Subcutaneous adipose tissue (tissue), 4 donors: ENCODE measurements around the gene MYO7B. TPM values are rescaled to one million over a fixed set of nuclear protein-coding genes. Genes with fewer than 3 reads are reported as not detected.

Experiments
- total RNA-seq, 4 donors: library from RNA; depleted of rRNA; stranded (reverse); fragments of >200 nt; gene quantifications; one replicate each; pipeline ENCODE4 v1.1.0, GENCODE V29; 2016
- TF ChIP-seq, protein P1 (sequence below): fragments of 450-650 bp; IDR thresholded peaks from one replicate; pipeline ENCODE4 v1.5.1; 2016; ENCODE audit warnings: low read depth, mild to moderate bottlenecking, control low read depth, antibody characterized with exemption, moderate library complexity

MYO7B gene
- total RNA-seq, 4 donors from 2014 or later = 0.49 to 0.57 (median 0.51) TPM; not detected in 1

GRCh38 chr2:127662937-127663565, 127.6 kb downstream of the MYO7B start:
- TF ChIP-seq, protein P1, sequence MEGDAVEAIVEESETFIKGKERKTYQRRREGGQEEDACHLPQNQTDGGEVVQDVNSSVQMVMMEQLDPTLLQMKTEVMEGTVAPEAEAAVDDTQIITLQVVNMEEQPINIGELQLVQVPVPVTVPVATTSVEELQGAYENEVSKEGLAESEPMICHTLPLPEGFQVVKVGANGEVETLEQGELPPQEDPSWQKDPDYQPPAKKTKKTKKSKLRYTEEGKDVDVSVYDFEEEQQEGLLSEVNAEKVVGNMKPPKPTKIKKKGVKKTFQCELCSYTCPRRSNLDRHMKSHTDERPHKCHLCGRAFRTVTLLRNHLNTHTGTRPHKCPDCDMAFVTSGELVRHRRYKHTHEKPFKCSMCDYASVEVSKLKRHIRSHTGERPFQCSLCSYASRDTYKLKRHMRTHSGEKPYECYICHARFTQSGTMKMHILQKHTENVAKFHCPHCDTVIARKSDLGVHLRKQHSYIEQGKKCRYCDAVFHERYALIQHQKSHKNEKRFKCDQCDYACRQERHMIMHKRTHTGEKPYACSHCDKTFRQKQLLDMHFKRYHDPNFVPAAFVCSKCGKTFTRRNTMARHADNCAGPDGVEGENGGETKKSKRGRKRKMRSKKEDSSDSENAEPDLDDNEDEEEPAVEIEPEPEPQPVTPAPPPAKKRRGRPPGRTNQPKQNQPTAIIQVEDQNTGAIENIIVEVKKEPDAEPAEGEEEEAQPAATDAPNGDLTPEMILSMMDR = no peak

DNA sequence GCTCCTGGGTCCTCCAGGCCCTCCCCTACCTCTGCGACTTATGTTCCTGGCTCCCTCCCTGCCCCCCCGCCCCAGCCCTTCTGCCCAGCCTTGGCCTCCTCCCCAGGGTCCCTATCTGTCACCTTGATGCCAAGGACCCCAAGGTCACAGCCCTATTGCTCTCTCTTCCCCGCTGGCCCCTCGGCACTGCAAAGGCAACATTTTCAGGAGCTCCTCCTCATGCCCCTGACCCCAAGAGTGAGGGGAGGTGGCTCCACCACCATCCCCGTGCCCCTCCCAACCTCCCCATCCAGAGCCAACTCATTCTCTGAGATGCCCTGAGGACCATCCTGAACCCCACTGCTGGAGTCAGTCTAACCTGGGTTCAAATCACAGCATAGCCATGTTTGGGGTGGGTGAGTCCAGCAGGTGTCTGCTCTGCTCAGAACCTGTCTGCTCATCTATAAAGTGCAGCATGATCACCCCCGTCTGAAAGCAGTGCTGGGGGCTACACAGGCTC, 128.1 kb downstream of the MYO7B start:
- TF ChIP-seq, protein P1 = no peak

- TF ChIP-seq, protein P1 = no peak
Observed at GRCh38 chr2:127664065-127664894, 128.8 kb downstream of the MYO7B start.

DNA sequence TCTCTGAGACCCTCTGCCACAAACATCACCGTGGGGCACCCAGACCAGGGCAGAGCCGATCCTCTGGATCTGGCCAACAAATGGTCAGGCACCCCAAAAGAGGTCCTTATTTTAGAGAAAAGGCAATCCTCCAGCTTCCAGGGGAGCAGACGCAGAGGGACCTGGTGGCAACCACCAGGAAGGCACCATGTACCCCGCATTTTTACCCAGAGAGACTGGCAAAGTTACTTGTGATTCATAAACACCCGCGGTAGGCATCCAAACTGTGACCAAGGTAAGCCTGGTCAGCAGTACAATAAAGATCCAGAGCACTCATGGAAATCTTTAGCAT, 129.4 kb downstream of the MYO7B start:
- TF ChIP-seq, protein P1 = no peak

- TF ChIP-seq, protein P1 = no peak
Observed at GRCh38 chr2:127665267-127665893, 129.9 kb downstream of the MYO7B start.

GRCh38 chr2:127669056-127669455, 133.6 kb downstream of the MYO7B start:
- TF ChIP-seq, protein P1 = no peak
